Spleen (tissue), 11 donors: Measurements from ENCODE around the gene SUCLG2. TPM values are rescaled to one million over a fixed set of nuclear protein-coding genes. Genes with fewer than 3 reads are reported as not detected.

ENCODE experiments used
- DNase-seq: peaks from one replicate; pipeline ENCODE4 v3.0.0-alpha.2; 2020
- H3K27ac ChIP-seq, 8 donors: fragments of 200-600 bp; sonication (generic) in 7 of 8; 1 replicate in 4 of 8; 2 replicates in 4 of 8; pipeline versions ENCODE4 v1.5.0 to v1.8.0; 2016 to 2021; ENCODE audit warnings: inconsistent platforms in 4 of 8, mild to moderate bottlenecking in 4 of 8, moderate library complexity in 1 of 8
- H3K27me3 ChIP-seq, 7 donors: fragments of 200-600 bp; sonication (generic) in 6 of 7; replicated peaks in 1 of 7; 1 replicate in 4 of 7; 2 replicates in 3 of 7; pipeline versions ENCODE4 v1.5.0 to v1.8.0; 2016 to 2021; ENCODE audit warnings: inconsistent platforms in 3 of 7, mild to moderate bottlenecking in 1 of 7
- H3K36me3 ChIP-seq, 6 donors: fragments of 200-600 bp; sonication (generic) in 5 of 6; 1 replicate in 4 of 6; 2 replicates in 2 of 6; pipeline versions ENCODE4 v1.5.0 to v1.8.0; 2016 to 2021; ENCODE audit warnings: inconsistent platforms in 2 of 6
- H3K4me1 ChIP-seq, 6 donors: fragments of 200-600 bp; sonication (generic) in 5 of 6; 1 replicate in 3 of 6; 2 replicates in 3 of 6; pipeline versions ENCODE4 v1.5.0 to v1.8.0; 2016 to 2021; ENCODE audit warnings: inconsistent platforms in 3 of 6
- H3K4me3 ChIP-seq, 8 donors: fragments of 200-600 bp; sonication (generic) in 7 of 8; 1 replicate in 4 of 8; 2 replicates in 4 of 8; pipeline versions ENCODE4 v1.5.0 to v1.8.0; 2016 to 2021; ENCODE audit warnings: inconsistent platforms in 4 of 8, mild to moderate bottlenecking in 4 of 8, moderate library complexity in 2 of 8
- H3K9me3 ChIP-seq, 8 donors: fragments of 200-600 bp; sonication (generic) in 7 of 8; 1 replicate in 4 of 8; 2 replicates in 4 of 8; pipeline versions ENCODE4 v1.5.0 to v1.8.0; 2016 to 2021; ENCODE audit warnings: inconsistent platforms in 4 of 8
- POLR2A ChIP-seq, 3 donors: fragments of 450-650 bp; IDR thresholded peaks; one replicate each; pipeline ENCODE4 v1.5.1; 2017; ENCODE audit warnings: antibody characterized with exemption in 3 of 3, mild to moderate bottlenecking in 1 of 3
- POLR2AphosphoS5 ChIP-seq, 3 donors: sonication (generic); formaldehyde crosslinking; IDR thresholded peaks; one replicate each; pipeline ENCODE4 v1.5.1; 2017; ENCODE audit warnings: antibody characterized with exemption in 3 of 3
- WGBS, 5 donors: extraction: QIAGEN DNeasy Blood & Tissue Kit in 3 of 5; methylation state at CpG; one replicate each; pipeline versions ENCODE4 v1.1.5 to v1.1.7; 2013 to 2018; 5-methylcytosine and 5-hydroxymethylcytosine counted together
- intact Hi-C: fragments of 100-400 bp; cut with DNase I; formaldehyde crosslinking; loops from one replicate; pipeline ENCODE4 v1.15.0; 2023; ENCODE audit warnings: low total_unique reads
- polyA plus RNA-seq, 3 donors: library from polyadenylated mRNA; stranded (reverse); fragments of 200-250 nt; gene quantifications; one replicate each; pipeline ENCODE4 v1.2.1, GENCODE V29; 2013
- total RNA-seq, 7 donors: library from RNA; depleted of rRNA in 3 of 7; stranded (reverse); fragments of >200 nt in 3 of 7; fragmentation: NEBNext Ultra II Directional in 4 of 7; extraction: Animal tissue kit (Norgen Biotek cat#: 25700) in 4 of 7; gene quantifications; one replicate each; pipeline versions ENCODE4 v1.1.0 to v1.2.1, GENCODE V29; 2016 to 2021
- TF ChIP-seq, protein P1 (sequence below), 11 experiments: fragments of 200-600 bp in 7 of 11; fragments of 450-650 bp in 4 of 11; sonication (generic) in 4 of 11; IDR thresholded peaks in 8 of 11; conservative IDR thresholded peaks in 3 of 11; 1 replicate in 7 of 11; 2 replicates in 4 of 11; pipeline versions ENCODE4 v1.4.0 to v1.8.0; 2016 to 2021; ENCODE audit warnings: antibody characterized with exemption in 11 of 11, inconsistent platforms in 4 of 11, mild to moderate bottlenecking in 1 of 11
- donor health status: healthy with polysubstance abuse.
- donor health status: DM: no; HTN: no; CAD: no; lungs with moderate emphysema.
- donor health status: DM: no; HTN: no; CAD: no.
- donor health status: Bipolar disorder and iron deficiency.
- donor health status: healthy.
- donor health status: DM: no; HTN: no; CAD: no.
- donor health status: DM: yes; HTN: yes; CAD: no.

Gene SUCLG2
- total and polyA plus RNA-seq, 10 donors: 31.5 to 75.6 (median 55.2) TPM

- Histone ChIP-seq H3K4me1 (peaks cover 0 to 6% (median 0%) of the 10 kb centered on the region in 6 donors), H3K36me3 (peaks cover 0 to 86% (median 22%) of the 10 kb centered on the region in 6 donors), H3K27ac (no peak overlapping the region), H3K27me3 (no peaks in the 10 kb centered on the region), H3K4me3 (no peak overlapping the region), H3K9me3 (no peaks in the 10 kb centered on the region)
- no peak for DNase-seq
- 93 to 99% (median 95%) methylated on average over 3 of the region's 3 CpGs for WGBS, 5 donors
- intact Hi-C loops: no loop called here
- TF ChIP-seq POLR2AphosphoS5 (IDR thresholded peaks at IDR 0.05): no peak
- TF ChIP-seq, protein P1, sequence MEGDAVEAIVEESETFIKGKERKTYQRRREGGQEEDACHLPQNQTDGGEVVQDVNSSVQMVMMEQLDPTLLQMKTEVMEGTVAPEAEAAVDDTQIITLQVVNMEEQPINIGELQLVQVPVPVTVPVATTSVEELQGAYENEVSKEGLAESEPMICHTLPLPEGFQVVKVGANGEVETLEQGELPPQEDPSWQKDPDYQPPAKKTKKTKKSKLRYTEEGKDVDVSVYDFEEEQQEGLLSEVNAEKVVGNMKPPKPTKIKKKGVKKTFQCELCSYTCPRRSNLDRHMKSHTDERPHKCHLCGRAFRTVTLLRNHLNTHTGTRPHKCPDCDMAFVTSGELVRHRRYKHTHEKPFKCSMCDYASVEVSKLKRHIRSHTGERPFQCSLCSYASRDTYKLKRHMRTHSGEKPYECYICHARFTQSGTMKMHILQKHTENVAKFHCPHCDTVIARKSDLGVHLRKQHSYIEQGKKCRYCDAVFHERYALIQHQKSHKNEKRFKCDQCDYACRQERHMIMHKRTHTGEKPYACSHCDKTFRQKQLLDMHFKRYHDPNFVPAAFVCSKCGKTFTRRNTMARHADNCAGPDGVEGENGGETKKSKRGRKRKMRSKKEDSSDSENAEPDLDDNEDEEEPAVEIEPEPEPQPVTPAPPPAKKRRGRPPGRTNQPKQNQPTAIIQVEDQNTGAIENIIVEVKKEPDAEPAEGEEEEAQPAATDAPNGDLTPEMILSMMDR (IDR thresholded peaks at IDR 0.05 in 8 of 11, conservative IDR thresholded peaks at IDR 0.05 in 3 of 11): no peak
- TF ChIP-seq POLR2A (IDR thresholded peaks at IDR 0.05): no peak
Measured at GRCh38 chr3:67493808-67494207, 160.6 kb downstream of the SUCLG2 start.

GRCh38 chr3:67490658-67491057, 163.8 kb downstream of the SUCLG2 start:
- H3K9me3 ChIP-seq: no peaks in the 10 kb centered on the region
- no peak overlapping the region for H3K4me3 ChIP-seq
- intact Hi-C loops: no loop called here
- peaks cover 0 to 61% (median 21%) of the 10 kb centered on the region in 6 donors for H3K36me3 ChIP-seq
- peaks cover 0 to 6% (median 0%) of the 10 kb centered on the region in 6 donors for H3K4me1 ChIP-seq
- TF ChIP-seq, protein P1 (IDR thresholded peaks at IDR 0.05 in 8 of 11, conservative IDR thresholded peaks at IDR 0.05 in 3 of 11): no peak
- TF ChIP-seq POLR2AphosphoS5 (IDR thresholded peaks at IDR 0.05) (no peak), POLR2A (IDR thresholded peaks at IDR 0.05) (no peak)
- H3K27ac ChIP-seq: no peak overlapping the region
- WGBS, 5 donors: 45 to 100% (median 95%) methylated on average over 1 of the region's 1 CpG
- DNase-seq: no peak
- no peaks in the 10 kb centered on the region for H3K27me3 ChIP-seq

GRCh38 chr3:67489816-67490215, 164.6 kb downstream of the SUCLG2 start:
- intact Hi-C loops: no loop called here
- H3K9me3 ChIP-seq: no peaks in the 10 kb centered on the region
- H3K27ac ChIP-seq: peak overlapping the region in 2 of 8 donors; percentile 5 to 12
- peaks cover 0 to 53% (median 18%) of the 10 kb centered on the region in 6 donors for H3K36me3 ChIP-seq
- no peaks in the 10 kb centered on the region for H3K27me3 ChIP-seq
- whole genome bisulfite sequencing, 5 donors: 76 to 88% (median 86%) methylated on average over 4 of the region's 4 CpGs
- no peak overlapping the region for H3K4me3 ChIP-seq
- no peak for TF ChIP-seq POLR2A (IDR thresholded peaks at IDR 0.05)
- TF ChIP-seq, protein P1 (IDR thresholded peaks at IDR 0.05 in 8 of 11, conservative IDR thresholded peaks at IDR 0.05 in 3 of 11): no peak
- TF ChIP-seq POLR2AphosphoS5 (IDR thresholded peaks at IDR 0.05): no peak
- peaks cover 0 to 6% (median 0%) of the 10 kb centered on the region in 6 donors for H3K4me1 ChIP-seq
- no peak for DNase-seq

DNA sequence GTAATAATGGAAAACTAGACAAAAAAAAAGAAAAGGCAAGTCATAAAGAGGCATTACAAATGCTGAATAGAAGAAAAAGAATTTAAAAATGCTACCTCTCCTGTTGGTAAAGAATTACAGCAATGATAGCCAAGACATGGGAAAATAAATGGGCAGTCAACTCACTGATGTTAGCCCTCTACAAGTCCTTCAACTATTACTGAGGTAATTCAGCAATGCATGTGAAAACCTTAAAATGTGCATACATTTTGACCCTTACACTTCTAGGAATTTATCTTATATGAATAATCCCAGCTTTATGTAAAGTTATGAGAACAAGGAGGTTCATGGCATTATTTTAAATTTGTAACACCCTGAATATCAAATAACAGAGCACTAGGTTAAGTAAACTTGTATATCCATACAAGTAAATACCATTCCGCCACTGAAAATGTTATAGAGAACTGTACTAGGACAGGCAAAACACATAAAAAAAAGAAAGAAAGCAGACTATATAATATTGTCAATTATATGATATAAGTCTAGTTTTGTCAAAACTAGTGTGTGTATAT, 166.8 kb downstream of the SUCLG2 start:
- Histone ChIP-seq H3K9me3 (no peaks in the 10 kb centered on the region), H3K27ac (no peak overlapping the region), H3K27me3 (no peaks in the 10 kb centered on the region), H3K4me3 (no peak overlapping the region), H3K36me3 (peaks cover 0 to 39% (median 5%) of the 10 kb centered on the region in 6 donors), H3K4me1 (peaks cover 0 to 6% (median 0%) of the 10 kb centered on the region in 6 donors)
- 93 to 98% (median 98%) methylated on average over 1 of the region's 1 CpG for WGBS, 5 donors
- intact Hi-C loops: no loop called here
- TF ChIP-seq, protein P1 (IDR thresholded peaks at IDR 0.05 in 8 of 11, conservative IDR thresholded peaks at IDR 0.05 in 3 of 11): no peak
- TF ChIP-seq POLR2AphosphoS5 (IDR thresholded peaks at IDR 0.05) (no peak), POLR2A (IDR thresholded peaks at IDR 0.05) (no peak)
- no peak for DNase-seq
